HCT116 (cell line): ENCODE results near the gene JAK1. TPM values are rescaled to one million over a fixed set of nuclear protein-coding genes. Genes with fewer than 3 reads are reported as not detected.

Source experiments
- ATAC-seq: fragments of 200-7000 bp; cut with Tn5 transposase; 2 replicates; pipeline ENCODE4 v1.9.1; 2020; ENCODE audit warnings: mild to moderate bottlenecking, moderate library complexity
- BruUV-seq: library from RNA; stranded (reverse); fragments of 400-500 nt; replicated peaks from 2 replicates; lab custom pipeline; 2021; lab: Mats Ljungman, UMichigan
- CTCF ChIA-PET: fragments of 300-600 bp; sonication (Branson Sonifier 250); formaldehyde crosslinking; loops from one replicate; lab custom pipeline; 2021; ENCODE audit warnings: antibody characterized with exemption; lab: Charles Lee
- POLR2A ChIA-PET: fragments of 300-600, 350-600 bp; sonication (Branson Sonifier 250); formaldehyde crosslinking; loops from one replicate; lab custom pipeline; 2021; ENCODE audit warnings: antibody characterized with exemption; lab: Charles Lee
- RAD21 ChIA-PET, 2 experiments: fragments of 300-600 bp; sonication (Branson Sonifier 250); formaldehyde crosslinking; loops; one replicate each; lab custom pipeline; 2023; ENCODE audit warnings: low total read pairs in 2 of 2; ENCODE audit not compliant: uncharacterized antibody in 2 of 2, unreplicated experiment in 2 of 2, low non-redundant PET in 1 of 2; lab: Charles Lee
- DNase-seq: peaks from one replicate; pipeline ENCODE4 v3.0.0-alpha.2; 2010; ENCODE audit warnings: low read depth, low spot score
- H2AFZ ChIP-seq: fragments of 200-600 bp; shearing (Covaris generic), sonication (generic); 2 replicates; pipeline ENCODE4 v1.6.1; 2017; ENCODE audit warnings: low read depth, mixed run types, mixed read lengths, antibody characterized with exemption, low read length; ENCODE audit not compliant: poor library complexity, severe bottlenecking
- H3K27ac ChIP-seq: 2 replicates; pipeline ENCODE4 v1.5.1; 2012; ENCODE audit warnings: low read depth, low read length
- H3K27me3 ChIP-seq: fragments of 200-600 bp; sonication (generic); 2 replicates; pipeline ENCODE4 v1.6.1; 2016; ENCODE audit warnings: mixed run types, low read length, mixed read lengths; ENCODE audit not compliant: insufficient read depth
- H3K36me3 ChIP-seq, 2 experiments: fragments of 200-500 bp in 1 of 2; fragments of 200-600 bp in 1 of 2; sonication (Bioruptor generic) in 1 of 2; sonication (generic) in 1 of 2; 2 replicates each; pipeline versions ENCODE4 v1.5.1 to v1.6.1; 2014 to 2016; ENCODE audit warnings: low read length in 2 of 2, inconsistent platforms in 1 of 2, mixed read lengths in 1 of 2, mixed run types in 1 of 2; ENCODE audit not compliant: insufficient read depth in 2 of 2, control insufficient read depth in 1 of 2
- H3K4me1 ChIP-seq, 2 experiments: fragments of 200-600 bp in 1 of 2; sonication (generic) in 1 of 2; 2 replicates each; pipeline versions ENCODE4 v1.5.1 to v1.6.1; 2012 to 2017; ENCODE audit warnings: low read length in 2 of 2, inconsistent platforms in 1 of 2, mild to moderate bottlenecking in 1 of 2, mixed read lengths in 1 of 2, mixed run types in 1 of 2, moderate library complexity in 1 of 2; ENCODE audit not compliant: insufficient read depth in 2 of 2, control insufficient read depth in 1 of 2
- H3K4me2 ChIP-seq: fragments of 200-600 bp; sonication (generic); 2 replicates; pipeline ENCODE4 v1.6.1; 2017; ENCODE audit warnings: mixed run types, low read length, mixed read lengths
- H3K4me3 ChIP-seq, 2 experiments: fragments of 200-600 bp in 1 of 2; sonication (generic) in 1 of 2; replicated peaks in 1 of 2; 2 replicates each; pipeline ENCODE4 v1.5.1; 2011 to 2016; ENCODE audit warnings: low read length in 2 of 2, control low read depth in 1 of 2, low read depth in 1 of 2, mild to moderate bottlenecking in 1 of 2, mixed read lengths in 1 of 2, mixed run types in 1 of 2
- H3K79me2 ChIP-seq: fragments of 200-600 bp; sonication (generic); 2 replicates; pipeline ENCODE4 v1.6.1; 2017; ENCODE audit warnings: mild to moderate bottlenecking, mixed run types, low read length, moderate library complexity, mixed read lengths; ENCODE audit not compliant: insufficient read depth
- H3K9ac ChIP-seq: fragments of 200-600 bp; sonication (generic); 2 replicates; pipeline ENCODE4 v1.6.1; 2016; ENCODE audit warnings: low read length, mixed read lengths
- H3K9me2 ChIP-seq: fragments of 200-600 bp; sonication (generic), shearing (Covaris generic); 2 replicates; pipeline ENCODE4 v1.6.1; 2017; ENCODE audit warnings: mixed run types, mild to moderate bottlenecking, moderate library complexity; ENCODE audit not compliant: insufficient read depth
- H3K9me3 ChIP-seq, 2 experiments: fragments of 200-500 bp in 1 of 2; fragments of 200-600 bp in 1 of 2; sonication (Bioruptor generic) in 1 of 2; sonication (generic) in 1 of 2; 2 replicates each; pipeline ENCODE4 v1.6.1; 2014 to 2017; ENCODE audit warnings: low read length in 2 of 2, mixed read lengths in 2 of 2, inconsistent platforms in 1 of 2, low read depth in 1 of 2, mild to moderate bottlenecking in 1 of 2, mixed run types in 1 of 2, moderate library complexity in 1 of 2; ENCODE audit not compliant: control insufficient read depth in 1 of 2, insufficient read depth in 1 of 2
- H4K20me1 ChIP-seq: fragments of 200-600 bp; sonication (generic), shearing (Covaris generic); 2 replicates; pipeline ENCODE4 v1.6.1; 2017; ENCODE audit warnings: mixed run types, mild to moderate bottlenecking, moderate library complexity; ENCODE audit not compliant: insufficient read depth
- CBX3 ChIP-seq: IDR thresholded peaks from 2 replicates; pipeline ENCODE4 v1.6.1; 2012; ENCODE audit warnings: low read depth
- CEBPB ChIP-seq: IDR thresholded peaks from 2 replicates; pipeline ENCODE4 v1.6.1; 2012; ENCODE audit warnings: low read depth
- CTCF ChIP-seq, 3 experiments: fragments of 200-600 bp in 1 of 3; sonication (generic) in 1 of 3; IDR thresholded peaks in 2 of 3; conservative IDR thresholded peaks in 1 of 3; 2 replicates each; pipeline ENCODE4 v1.5.1; 2012 to 2017; ENCODE audit warnings: low read depth in 2 of 3, low read length in 2 of 3, antibody characterized with exemption in 1 of 3, borderline replicate concordance in 1 of 3, control low read depth in 1 of 3, mild to moderate bottlenecking in 1 of 3, mixed read lengths in 1 of 3, mixed run types in 1 of 3, moderate library complexity in 1 of 3; ENCODE audit not compliant: insufficient read depth in 1 of 3
- EGR1 ChIP-seq: IDR thresholded peaks from 2 replicates; pipeline ENCODE4 v1.6.1; 2012; ENCODE audit warnings: low read depth
- EZH2 ChIP-seq: fragments of 200-600 bp; sonication (generic); IDR thresholded peaks from 2 replicates; pipeline ENCODE4 v1.6.1; 2017; ENCODE audit warnings: antibody characterized with exemption, mixed run types
- EZH2phosphoT487 ChIP-seq: fragments of 200-600 bp; IDR thresholded peaks from 2 replicates; pipeline ENCODE4 v1.6.1; 2018; ENCODE audit warnings: antibody characterized with exemption, borderline replicate concordance
- FOSL1 ChIP-seq: IDR thresholded peaks from 2 replicates; pipeline ENCODE4 v1.6.1; 2012; ENCODE audit warnings: low read depth
- JUND ChIP-seq: IDR thresholded peaks from 2 replicates; pipeline ENCODE4 v1.6.1; 2012
- POLR2AphosphoS5 ChIP-seq: IDR thresholded peaks from 2 replicates; pipeline ENCODE4 v1.6.1; 2011; ENCODE audit warnings: mild to moderate bottlenecking, low read depth, low read length, moderate library complexity
- RAD21 ChIP-seq: IDR thresholded peaks from 2 replicates; pipeline ENCODE4 v1.6.1; 2012; ENCODE audit warnings: low read depth, mild to moderate bottlenecking
- SIN3A ChIP-seq: IDR thresholded peaks from 2 replicates; pipeline ENCODE4 v1.6.1; 2012; ENCODE audit warnings: low read depth
- SP1 ChIP-seq: IDR thresholded peaks from 2 replicates; pipeline ENCODE4 v1.6.1; 2012; ENCODE audit warnings: low read depth
- TCF7L2 ChIP-seq: IDR thresholded peaks from 2 replicates; pipeline ENCODE4 v1.7.0; 2011; ENCODE audit warnings: borderline replicate concordance, inconsistent platforms; ENCODE audit not compliant: insufficient read depth, insufficient read length; ENCODE audit errors: extremely low read depth
- ZFX ChIP-seq: fragments of 450-650 bp; IDR thresholded peaks from 2 replicates; pipeline ENCODE4 v1.6.1; 2017
- ZNF274 ChIP-seq: fragments of 200-500 bp; sonication (Bioruptor generic); IDR thresholded peaks from 2 replicates; pipeline ENCODE4 v1.6.1; 2014; ENCODE audit warnings: mild to moderate bottlenecking, low read depth, low read length, inconsistent platforms
- intact Hi-C: fragments of 100-400 bp; cut with micrococcal nuclease; formaldehyde crosslinking; loops from 2 replicates; pipeline ENCODE4 v1.10.0; 2022
- total RNA-seq: library from RNA; stranded (reverse); gene quantifications from one replicate; pipeline ENCODE4 v1.2.1, GENCODE V29; 2021; ENCODE audit not compliant: unreplicated experiment
- TF ChIP-seq, protein P1 (sequence below): IDR thresholded peaks from 2 replicates; pipeline ENCODE4 v1.6.1; 2012
- TF ChIP-seq, protein P2 (sequence below): IDR thresholded peaks from 2 replicates; pipeline ENCODE4 v1.6.1; 2011; ENCODE audit warnings: mild to moderate bottlenecking, low read length, moderate library complexity; ENCODE audit not compliant: insufficient replicate concordance; ENCODE audit errors: extremely low read depth

The JAK1 gene
- total RNA-seq, 1 experiment from 2014 or later = 53.2 TPM

DNA sequence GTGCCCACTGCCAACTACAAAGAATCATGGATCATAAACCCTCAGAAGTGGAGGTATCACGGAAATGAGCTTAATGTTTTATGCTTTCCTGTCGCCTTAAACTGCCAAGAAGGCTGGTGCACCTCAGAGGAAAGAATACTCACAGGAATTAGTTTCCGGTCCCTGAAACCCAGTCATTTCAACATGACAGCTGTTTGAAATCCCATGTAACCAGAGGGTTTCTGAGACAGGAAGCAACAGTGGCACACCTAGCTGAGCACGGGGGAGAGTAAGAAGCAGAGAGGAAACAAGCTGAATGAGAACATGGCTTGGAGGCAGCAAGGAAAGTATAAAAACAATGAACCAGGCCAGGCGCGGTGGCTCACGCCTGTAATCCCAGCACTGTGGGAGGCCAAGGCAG lies 3.9 kb downstream of the JAK1 start:
- peaks cover 79% of the 10 kb centered on the region for H3K79me2 ChIP-seq
- BruUV-seq = no TSS peak
- ChIA-PET POLR2A (no interaction called here), RAD21 (no interaction called here), CTCF (no interaction called here)
- no peak overlapping the region for H3K9ac ChIP-seq
- no peaks in the 10 kb centered on the region for H3K9me3 ChIP-seq
- no peak overlapping the region for H3K4me3 ChIP-seq
- intact Hi-C loops = loop anchor here (10.0 kb wide), 1 partner anchor 98 kb away; no protein-coding TSS in a partner anchor
- H3K4me2 ChIP-seq = no peak overlapping the region
- no peak overlapping the region for H3K27ac ChIP-seq
- peaks cover 8 to 18% of the 10 kb centered on the region in 2 experiments; a peak in 3 of 4 replicates for H3K4me1 ChIP-seq
- TF ChIP-seq JUND (no peak), ZNF274 (no peak), SP1 (no peak), EZH2 (no peak), CEBPB (no peak)
- H3K36me3 ChIP-seq = no peaks in the 10 kb centered on the region
- ATAC-seq (no peak), DNase-seq (no peak)
- no peaks in the 10 kb centered on the region for H3K27me3 ChIP-seq
- H2AFZ ChIP-seq = no peak overlapping the region
- H3K9me2 ChIP-seq = no peaks in the 10 kb centered on the region
- H4K20me1 ChIP-seq = no peaks in the 10 kb centered on the region

DNA sequence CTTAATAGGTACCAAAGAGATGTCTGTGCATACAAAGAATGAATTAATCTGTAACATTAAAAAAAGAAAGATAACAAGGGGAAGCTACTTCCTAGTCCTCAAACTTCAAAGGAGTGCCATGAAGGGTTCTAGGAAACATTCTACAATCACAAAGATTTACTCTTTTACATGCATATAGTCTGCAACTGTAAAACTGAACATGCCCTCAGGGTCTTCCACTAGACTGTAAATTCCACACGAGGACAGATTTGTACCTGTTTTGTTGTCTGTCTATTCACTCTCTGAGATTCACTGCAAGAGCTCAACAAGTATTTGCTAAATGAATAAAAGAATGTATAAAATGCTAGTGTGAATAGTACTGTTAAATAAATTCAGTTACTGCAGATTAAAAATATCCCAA lies 4.4 kb downstream of the JAK1 start:
- ChIA-PET RAD21 (no interaction called here), POLR2A (no interaction called here)
- intact Hi-C loops = loop anchor here (10.0 kb wide), 1 partner anchor 97 kb away; no protein-coding TSS in a partner anchor
- Histone ChIP-seq H3K9me2 (no peaks in the 10 kb centered on the region), H3K36me3 (no peaks in the 10 kb centered on the region), H3K27me3 (no peaks in the 10 kb centered on the region), H3K9me3 (no peaks in the 10 kb centered on the region), H3K4me2 (no peak overlapping the region), H2AFZ (no peak overlapping the region), H4K20me1 (no peaks in the 10 kb centered on the region)
- BruUV-seq = no TSS peak
- no peak for TF ChIP-seq ZFX
- no peak for TF ChIP-seq TCF7L2
- TF ChIP-seq, protein P1, sequence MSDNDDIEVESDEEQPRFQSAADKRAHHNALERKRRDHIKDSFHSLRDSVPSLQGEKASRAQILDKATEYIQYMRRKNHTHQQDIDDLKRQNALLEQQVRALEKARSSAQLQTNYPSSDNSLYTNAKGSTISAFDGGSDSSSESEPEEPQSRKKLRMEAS = no peak
- TF ChIP-seq POLR2AphosphoS5 = no peak
- TF ChIP-seq EGR1 = no peak
- TF ChIP-seq JUND = no peak
- no peak for TF ChIP-seq CBX3
- no peak for TF ChIP-seq EZH2
- TF ChIP-seq, protein P2, sequence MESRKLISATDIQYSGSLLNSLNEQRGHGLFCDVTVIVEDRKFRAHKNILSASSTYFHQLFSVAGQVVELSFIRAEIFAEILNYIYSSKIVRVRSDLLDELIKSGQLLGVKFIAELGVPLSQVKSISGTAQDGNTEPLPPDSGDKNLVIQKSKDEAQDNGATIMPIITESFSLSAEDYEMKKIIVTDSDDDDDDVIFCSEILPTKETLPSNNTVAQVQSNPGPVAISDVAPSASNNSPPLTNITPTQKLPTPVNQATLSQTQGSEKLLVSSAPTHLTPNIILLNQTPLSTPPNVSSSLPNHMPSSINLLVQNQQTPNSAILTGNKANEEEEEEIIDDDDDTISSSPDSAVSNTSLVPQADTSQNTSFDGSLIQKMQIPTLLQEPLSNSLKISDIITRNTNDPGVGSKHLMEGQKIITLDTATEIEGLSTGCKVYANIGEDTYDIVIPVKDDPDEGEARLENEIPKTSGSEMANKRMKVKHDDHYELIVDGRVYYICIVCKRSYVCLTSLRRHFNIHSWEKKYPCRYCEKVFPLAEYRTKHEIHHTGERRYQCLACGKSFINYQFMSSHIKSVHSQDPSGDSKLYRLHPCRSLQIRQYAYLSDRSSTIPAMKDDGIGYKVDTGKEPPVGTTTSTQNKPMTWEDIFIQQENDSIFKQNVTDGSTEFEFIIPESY = no peak
- TF ChIP-seq EZH2phosphoT487 = no peak
- no peak for TF ChIP-seq FOSL1
- TF ChIP-seq CTCF (IDR thresholded peaks at IDR 0.05 in 2 of 3, conservative IDR thresholded peaks at IDR 0.05 in 1 of 3; ENCODE audit: borderline replicate concordance in 1 of 3, insufficient read depth in 1 of 3, low read depth in 2 of 3, low read length in 2 of 3) = no peak
- TF ChIP-seq RAD21 = no peak
- TF ChIP-seq SIN3A = no peak
- TF ChIP-seq SP1 = no peak
- TF ChIP-seq, all 23 proteins: peak for 0
- Histone ChIP-seq H3K4me3 (no peak overlapping the region), H3K4me1 (peaks cover 11 to 20% of the 10 kb centered on the region in 2 experiments), H3K27ac (no peak overlapping the region), H3K9ac (no peak overlapping the region), H3K79me2 (peaks cover 79% of the 10 kb centered on the region)
- CTCF ChIA-PET = no interaction called here
- ATAC-seq = no peak
- no peak for DNase-seq
